ENCODE measurements around the gene IQSEC3.
"Not testable (repeated sequence)": the region's sequence is repeated elsewhere in the genome, so short reads cannot be mapped to it uniquely, and the experiment has no call there.

The IQSEC3 gene

DNA sequence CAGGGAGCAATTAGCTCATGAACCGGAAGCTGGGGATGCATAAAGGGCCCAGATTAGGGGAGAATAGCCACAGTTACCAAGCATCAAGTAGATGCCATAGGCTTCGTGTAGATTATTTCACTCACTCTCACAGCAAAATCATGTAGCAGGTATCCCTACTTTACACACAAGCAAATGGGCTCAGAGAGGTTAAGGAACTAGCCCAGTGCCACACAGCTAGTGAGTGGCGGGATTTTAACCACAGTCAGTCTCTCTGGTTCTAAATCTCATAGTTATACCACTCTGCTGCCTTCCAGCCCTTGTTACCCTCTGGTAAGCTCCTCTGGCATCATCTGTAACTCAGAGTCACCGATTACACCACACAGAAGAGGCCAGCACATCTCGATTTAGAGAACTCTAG is 49.0 kb downstream of the IQSEC3 start:
- DNase-seq: no peak

DNA sequence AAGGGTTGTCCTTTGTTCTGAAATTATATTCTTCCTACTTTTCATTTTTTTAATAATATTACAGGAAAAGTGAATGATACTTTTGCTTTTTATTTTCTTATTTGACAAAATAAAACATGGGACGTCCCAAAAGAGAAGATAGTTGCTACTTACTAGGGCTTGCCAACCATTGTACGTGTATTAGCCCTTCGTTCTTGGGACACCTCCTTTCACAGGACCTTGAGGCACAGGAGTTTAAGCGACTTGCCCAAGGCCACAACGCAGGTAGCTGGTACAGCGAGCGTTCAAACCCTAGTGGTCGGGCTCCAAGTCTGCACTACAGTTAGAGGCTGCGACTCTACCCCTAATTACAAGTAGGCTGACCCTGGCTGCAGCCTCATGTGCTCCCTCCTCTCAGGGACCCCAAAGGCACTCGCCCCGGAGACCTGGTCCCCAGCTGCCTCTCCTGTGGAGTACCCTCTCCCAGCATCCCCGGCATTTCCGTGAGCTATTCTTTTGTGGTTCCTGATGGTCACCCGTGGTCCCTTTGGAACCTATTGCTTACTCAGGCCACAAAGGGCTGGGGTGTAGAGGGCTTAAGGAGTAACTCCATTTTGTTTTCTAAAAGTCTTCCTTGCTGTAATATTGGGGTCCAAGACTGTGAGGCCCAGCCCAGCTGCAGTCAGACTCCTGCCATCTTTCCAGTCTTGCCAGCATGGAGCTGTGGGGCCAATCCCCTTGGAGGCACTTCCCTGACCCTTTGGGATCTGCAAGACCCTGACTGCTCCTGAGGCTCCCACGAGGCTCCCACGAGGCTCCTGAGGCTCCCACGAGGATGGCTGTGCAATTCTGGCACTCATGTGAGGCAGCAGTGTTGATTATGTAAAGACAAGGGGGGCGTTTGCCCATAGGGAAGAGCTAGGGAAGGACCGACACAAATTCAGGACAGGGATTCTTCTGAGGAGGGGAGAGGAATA is 49.7 kb downstream of the IQSEC3 start:
- no peak for DNase-seq

DNA sequence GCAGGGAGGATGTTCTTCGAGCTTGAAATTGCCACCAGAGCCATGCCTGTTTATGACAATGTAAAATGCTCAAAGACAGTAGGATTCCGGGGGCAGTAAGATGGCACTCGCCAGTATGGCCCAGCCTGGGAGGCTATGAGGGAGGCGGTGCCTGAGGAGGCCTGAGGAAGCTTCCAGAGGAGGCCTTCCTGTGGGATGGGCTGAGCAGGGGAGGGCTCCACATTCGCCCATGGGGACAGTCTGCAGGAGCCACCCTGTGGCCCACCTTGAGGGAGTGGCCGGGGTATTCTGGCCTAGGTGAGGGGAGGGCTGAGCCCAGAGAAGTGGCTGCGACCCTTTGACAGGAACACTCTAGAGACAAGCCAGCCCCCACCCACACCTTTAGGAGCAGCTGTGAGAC is 50.7 kb downstream of the IQSEC3 start:
- no peak for DNase-seq

DNA sequence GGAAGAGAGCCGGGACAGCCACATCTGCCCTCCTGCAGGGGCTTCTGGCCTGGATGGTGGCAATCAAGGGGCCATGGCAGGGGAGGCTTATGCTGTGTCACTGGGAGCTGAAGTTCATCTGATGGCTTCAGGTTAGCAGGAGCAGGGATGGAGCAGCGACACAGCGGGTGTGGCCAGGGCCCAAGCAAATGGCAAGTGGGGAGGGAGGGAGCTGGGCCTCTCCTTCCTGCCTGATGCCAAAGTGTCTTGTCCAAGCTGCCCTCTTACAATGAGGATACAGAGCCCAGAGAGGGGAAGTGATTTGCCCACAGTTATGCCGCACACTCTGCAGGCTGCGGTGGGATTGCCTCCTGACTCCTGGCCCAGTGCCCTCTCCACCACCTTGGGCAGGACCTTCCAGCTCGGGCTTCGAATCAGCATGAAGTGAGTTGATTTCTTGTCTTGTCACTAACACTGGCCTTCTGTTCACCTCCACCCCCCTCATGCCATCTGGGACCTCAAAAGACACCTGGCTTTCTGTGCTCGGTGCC is 51.3 kb downstream of the IQSEC3 start:
- DNase-seq: no peak

DNA sequence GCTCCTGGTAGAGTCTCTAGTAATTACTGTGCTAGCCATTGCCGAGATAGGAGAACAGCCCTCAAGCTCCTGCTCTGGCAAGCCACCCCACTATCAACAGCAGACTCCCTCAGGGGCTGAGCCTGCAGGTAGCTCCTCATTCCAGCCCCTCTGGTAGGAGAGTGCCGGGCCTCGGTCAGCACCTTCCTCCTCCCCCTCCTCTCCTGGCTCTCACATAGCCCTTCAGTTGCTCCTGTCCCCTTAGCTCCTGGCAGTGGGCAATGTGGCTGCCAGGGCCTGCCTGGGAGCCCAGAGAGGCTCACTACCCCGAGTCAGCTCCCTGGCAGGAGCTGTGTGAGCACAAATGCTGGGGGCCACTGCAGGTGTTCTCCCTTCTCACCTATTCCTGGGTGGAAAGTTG is 52.0 kb downstream of the IQSEC3 start:
- DNase-seq: no peak

DNA sequence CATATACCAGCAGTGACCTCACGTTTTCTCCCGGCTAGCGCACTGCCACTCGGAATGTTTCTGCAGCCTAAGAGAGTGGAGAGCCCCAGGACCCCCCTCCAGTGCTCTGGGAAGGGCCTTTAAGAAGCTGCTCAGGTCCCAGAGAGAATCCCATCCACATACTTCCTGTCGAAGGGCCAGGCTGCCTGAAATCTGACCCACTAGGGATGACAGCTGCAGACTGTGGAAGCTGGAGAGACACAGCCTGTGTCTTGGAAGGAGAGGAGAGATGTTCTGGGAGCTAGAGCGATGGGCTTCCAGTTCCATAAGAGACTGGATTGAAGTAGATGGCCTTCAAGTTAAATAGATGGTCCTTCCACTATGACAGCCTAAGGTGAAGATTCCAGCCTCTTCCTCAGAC is 54.4 kb downstream of the IQSEC3 start:
- DNase-seq: no peak

DNA sequence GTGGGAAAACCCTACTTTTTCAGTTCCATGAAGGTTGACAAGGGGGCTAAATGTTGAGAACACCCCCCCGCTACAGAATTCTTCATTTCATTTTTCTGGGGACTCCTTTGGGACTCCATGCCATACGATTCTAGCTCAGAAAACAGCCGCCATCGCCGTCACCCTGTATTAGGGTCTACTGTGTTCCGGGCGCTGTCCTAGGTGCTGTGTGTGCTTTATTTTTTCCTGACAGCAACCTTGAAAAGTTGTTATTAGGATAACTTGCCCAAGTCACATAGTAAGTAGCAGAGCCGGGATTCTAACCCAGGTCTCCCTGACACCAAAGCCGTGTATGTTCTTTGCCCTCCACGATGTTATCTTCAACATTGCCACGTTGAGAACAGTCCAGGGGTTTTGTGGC is 55.1 kb downstream of the IQSEC3 start:
- no peak for DNase-seq

DNA sequence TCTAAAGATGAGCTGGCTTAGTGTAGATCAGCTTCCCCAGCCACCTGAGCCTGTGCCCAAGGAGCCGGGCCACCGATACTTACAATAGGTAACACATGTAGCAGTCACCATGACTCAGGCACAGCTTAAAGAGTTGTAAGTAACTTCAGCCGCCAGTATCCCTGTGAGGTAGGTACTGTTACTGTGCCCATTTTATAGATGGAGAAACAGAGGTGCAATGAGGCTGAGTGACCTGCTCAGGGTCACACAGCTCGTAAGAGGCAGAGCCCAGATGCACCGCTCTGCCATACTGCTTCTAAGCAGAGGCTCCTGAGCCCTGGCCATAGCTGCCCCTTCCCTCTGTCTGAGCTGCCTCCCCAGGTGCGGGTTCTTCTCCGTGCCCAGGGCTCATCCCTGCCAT is 58.5 kb downstream of the IQSEC3 start:
- no peak for DNase-seq

DNA sequence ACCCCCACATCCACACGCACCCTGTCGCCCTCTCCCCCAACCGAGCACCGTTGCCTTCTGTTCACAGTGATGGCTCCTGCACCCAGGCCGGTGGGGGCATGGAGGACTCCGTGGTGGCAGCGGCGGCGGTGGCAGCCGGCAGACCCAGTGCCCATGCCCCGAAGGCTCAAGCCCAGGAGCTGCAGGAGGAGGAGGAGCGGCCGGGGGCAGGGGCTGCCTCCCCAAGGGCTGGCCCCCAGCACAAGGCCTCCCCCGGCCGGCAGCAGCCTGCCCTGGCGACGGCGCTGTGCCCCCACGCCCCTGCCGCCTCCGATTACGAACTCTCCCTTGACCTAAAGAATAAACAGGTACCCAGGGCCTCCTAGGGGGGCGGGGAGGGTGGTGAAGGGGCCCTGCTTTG is 59.0 kb downstream of the IQSEC3 start:
- DNase-seq: no peak

DNA sequence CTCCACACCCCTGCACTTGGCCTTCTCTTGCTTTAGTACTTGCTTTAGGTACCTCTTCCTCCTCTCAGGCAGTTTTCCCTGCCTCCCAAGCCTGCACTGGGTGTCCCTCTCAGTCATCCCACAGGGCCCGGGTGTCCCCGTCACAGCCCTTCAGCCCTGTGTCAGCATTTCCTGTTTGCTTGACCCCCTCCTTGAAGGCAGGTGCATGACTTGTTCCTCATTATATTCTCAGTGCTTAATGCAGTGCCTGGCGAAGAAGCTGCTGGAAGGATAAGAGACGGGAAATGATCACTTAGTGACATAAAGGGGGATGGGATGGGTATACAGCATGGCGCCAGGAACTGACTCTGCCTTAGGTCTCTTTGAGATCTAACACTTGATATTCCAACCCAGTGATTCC is 61.5 kb downstream of the IQSEC3 start:
- DNase-seq: no peak

DNA sequence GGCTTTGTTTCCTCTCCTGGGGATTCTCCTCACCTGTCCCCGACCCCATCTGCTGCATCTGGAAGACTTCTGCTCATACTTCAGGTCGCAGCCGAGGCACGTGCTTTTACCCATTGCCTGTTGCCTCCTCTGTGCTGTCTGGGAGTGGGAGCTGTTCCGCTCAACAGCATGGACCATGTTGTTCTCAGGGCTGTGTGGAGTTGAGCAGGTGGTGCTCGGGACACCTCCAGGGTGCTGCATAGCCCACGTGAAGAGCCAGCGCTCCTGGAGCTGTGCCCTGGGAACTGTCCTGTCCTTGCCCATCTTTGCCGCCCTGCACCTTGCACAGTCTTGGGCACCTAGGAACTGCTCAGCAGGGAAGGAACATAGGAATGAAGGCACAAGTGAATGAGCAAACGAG is 62.4 kb downstream of the IQSEC3 start:
- DNase-seq: no peak

DNA sequence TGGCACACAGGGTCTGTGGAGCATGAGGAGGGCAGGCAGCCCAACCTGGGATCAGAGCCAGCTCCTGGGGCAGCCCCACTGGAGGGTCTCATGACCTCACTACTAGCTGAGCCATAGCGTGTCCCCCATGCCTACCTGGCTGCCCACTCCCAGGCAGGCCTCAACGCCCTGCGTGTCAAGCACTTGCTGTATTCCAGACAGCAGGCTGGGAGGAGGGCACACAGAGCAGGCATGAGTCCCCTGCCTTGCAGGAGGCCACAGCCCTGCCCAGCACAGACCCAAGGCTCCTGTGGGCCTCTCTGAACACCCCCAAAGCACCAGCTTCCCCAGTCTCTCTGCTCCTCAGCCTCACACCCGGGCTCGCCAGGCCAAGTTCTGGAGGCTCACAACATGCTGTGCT is 64.0 kb downstream of the IQSEC3 start:
- DNase-seq: no peak

DNA sequence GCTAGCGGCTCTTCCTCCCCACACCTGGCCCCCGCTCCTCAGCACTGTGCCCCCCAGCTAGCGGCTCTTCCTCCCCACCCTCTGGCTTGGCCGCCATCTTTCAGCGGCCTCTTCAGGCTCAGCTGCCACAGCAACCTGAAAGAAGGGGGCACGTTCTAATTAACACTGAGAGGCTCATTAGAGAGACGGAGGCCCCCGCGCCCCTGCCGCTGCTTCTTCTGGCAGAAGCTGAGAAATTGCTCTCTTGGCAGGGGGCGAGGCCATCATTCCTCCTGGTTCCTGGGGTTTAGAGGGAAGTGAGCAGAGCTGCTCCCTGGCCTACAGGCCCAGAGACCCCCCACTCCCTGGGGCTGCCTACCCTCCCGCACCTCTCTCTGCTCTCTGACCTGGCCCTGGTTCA is 64.4 kb downstream of the IQSEC3 start:
- DNase-seq: no peak

DNA sequence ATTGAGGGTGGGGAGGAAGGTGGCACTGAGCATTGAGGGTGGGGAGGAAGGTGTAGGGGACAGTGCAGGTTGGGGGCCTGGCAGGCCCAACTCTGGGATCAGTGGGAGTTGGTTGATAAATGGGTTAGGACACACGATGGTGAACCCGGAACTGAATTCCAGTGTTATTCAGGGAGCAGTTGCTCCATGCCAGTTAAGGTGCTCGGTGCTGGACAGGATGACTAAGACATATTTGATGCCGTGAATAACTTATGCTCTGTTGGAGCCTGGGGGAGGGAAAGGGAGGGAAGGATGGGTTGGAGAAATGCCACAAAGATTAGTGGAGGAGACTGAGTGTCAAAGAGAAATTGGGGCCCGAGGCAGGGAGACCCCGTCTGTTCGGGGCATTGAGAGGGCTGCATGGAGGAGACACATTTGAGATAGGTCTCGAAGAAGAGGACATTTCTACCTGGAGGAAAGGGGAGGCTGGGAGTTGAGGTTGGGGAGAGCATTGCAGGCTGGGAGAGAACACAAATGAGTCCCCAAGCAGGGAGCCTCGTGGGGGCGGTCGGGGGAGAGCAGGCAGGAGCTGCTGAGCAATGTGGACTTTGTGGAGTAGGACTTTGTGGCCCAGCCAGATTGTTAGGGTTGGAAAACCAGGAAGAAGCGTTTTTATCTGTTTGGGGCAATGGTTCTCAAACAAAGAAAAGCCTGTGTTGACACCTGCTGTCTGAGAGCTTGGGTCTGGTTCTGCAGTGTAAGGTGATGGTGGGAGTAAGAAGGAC is 65.3 kb downstream of the IQSEC3 start:
- no peak for DNase-seq

DNA sequence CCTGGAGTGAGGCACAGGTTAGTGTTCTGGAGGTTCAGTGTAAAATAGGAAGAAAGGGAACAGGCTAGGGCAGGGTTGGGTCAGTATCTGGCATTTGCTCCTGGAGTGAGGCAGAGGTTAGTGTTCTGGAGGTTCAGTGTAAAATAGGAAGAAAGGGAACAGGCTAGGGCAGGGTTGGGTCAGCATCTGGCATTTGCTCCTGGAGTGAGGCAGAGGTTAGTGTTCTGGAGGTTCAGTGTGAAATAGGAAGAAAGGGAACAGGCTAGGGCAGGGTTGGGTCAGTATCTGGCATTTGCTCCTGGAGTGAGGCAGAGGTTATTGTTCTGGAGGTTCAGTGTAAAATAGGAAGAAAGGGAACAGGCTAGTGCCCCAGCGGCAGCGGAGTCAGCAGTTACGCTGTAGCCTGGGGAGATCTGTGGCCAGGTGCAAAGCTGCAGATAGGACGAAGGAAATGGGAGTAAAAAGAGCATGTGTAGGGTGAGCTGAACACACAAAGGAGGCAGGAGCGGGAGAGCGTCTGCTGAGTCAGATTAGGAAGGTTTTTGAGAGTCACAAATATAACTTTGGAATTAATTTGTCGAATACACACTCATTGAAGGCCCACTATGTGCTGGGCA is 67.2 kb downstream of the IQSEC3 start:
- not testable (repeated sequence) for DNase-seq

DNA sequence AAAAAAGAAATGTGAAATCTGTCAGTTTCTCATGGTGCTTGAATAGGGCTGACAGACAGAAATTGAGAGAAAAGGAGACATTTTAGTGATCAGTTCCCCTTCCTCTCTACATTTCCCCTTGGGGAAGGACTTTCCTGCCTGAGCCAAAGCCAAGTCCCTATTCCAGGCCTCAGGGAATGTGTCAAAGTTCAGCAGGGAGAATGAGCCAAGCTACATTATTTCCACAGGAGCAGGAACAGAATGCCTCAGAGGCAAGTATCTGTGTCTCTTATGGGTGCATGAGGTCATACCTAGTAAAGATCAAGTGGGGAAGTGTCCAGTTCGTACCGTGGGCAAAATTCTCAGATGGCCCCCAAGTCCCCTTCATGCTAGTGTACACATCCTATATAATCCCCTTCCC is 68.6 kb downstream of the IQSEC3 start:
- DNase-seq: no peak

DNA sequence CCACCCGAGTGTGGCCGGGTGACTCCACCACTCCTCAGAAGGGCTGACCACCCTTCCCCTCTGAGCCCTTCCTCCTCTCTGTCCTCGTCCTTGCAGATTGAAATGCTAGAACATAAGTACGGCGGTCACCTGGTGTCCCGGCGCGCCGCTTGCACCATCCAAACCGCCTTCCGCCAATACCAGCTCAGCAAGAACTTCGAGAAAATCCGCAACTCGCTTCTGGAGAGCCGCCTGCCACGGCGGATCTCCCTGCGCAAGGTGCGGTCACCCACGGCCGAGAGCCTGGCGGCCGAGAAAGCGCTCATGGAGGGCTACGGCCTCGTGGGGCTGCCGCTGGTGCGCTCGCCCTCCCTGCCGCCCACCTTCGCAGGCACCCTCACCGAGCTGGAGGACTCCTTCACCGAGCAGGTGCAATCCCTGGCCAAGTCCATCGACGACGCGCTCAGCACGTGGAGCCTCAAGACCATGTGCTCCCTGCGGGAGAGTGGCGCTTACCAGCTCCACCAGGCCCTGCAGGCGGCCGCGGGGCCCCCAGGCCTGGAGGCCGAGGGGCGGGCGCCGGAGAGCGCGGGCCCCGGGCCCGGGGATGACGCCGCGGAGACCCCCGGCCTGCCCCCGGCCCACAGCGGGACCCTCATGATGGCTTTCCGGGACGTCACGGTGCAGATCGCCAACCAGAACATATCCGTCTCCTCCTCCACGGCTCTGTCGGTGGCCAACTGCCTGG is 71.8 kb downstream of the IQSEC3 start:
- DNase-seq: no peak

DNA sequence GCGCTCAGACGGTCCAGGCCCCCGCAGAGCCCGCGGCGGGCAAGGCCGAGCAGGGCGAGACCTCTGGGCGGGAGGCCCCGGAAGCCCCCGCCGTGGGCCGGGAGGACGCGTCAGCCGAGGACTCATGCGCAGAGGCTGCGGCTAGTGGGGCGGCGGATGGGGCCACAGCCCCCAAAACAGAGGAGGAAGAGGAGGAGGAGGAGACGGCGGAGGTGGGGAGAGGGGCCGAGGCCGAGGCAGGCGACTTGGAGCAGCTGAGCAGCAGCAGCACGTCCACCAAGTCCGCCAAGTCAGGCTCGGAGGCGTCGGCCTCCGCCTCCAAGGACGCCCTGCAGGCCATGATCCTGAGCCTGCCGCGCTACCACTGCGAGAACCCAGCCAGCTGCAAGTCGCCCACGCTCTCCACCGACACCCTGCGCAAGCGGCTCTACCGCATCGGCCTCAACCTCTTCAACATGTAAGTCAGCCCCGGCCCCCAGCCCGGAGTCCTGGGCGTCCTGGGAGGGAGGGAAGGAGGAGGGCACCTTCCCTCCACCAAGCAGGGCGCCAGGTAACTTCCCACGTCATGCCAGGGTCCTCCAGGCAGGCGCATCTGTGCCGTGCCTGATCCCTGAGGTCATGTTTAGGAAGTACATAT is 72.4 kb downstream of the IQSEC3 start:
- no peak for DNase-seq

DNA sequence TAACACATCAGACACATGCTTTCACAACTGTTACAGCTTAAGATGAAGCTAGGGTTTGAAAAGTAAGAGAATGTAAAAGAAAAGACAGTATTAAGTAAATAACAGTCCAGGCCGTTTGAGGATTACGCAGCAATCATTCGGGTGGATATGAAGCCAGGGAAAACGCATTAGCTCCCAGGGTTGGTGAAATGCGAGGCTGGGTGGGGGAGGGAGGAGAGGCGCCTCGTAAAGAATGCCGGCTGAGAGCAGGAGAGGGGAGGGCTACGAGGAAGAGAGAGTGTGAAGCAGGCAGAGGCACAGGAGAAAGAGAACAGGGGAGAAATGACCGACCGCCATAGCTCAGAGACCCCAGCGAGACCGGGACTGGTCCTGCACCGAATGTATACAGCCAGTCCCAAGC is 73.0 kb downstream of the IQSEC3 start:
- DNase-seq: no peak

DNA sequence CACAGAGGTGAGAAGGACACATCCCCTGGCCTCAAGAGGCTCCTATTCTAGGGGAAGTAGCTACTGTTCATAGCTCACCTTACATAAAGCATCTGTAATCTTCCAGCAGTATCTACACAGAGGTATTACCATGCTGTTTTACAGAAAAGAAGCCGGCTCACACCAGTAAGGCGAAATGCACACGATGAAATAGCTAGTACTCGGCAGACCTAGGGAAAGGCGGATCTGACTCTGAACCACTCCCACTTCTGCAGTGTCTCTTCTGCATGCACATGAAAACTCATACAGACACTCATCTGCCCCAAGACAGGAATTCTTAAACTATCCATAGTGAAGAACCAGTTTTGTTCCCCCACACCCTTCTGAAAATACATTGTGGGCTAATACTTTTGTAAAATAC is 73.6 kb downstream of the IQSEC3 start:
- DNase-seq: no peak

DNA sequence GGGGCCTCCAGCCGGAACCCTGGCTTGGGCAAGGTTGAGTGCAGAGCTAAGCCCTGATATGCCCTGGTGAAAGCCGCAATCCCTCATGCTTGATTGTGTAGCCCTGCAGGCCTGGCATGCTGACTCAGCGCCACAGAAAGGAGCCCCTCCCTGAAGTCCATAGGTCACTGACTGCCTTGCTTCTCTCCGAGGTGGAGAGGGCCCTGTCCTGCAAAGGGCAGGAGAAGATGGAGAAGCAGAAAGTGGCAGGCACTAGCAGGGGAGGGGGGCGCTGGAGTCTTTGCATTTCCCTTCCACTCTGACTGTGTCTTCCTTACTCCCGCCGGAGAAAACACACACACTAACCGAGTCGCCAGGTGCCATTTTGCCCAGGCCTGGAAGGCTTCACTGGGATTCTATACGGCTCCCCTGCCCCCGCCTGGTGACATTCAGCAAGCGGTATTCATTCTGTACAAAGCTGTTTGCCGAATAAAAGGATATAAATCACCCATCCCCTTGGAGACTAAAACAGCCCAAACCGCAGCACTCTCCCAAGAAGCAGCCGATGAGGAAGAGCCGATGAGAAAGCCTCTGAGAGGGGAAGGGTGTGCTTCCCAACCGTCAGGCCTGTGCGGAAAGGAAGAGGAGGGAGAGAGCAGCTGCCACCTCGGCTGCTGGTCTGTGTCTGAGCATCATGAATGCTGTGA is 77.5 kb downstream of the IQSEC3 start:
- DNase-seq: no peak

Data from Kasumi-1 (cell line).